Glutamatergic neuron (in vitro differentiated cells): ENCODE results near the gene UNC13C. TPM values are rescaled to one million over a fixed set of nuclear protein-coding genes. Genes with fewer than 3 reads are reported as not detected.
"Not testable (repeated sequence)": the region's sequence is repeated elsewhere in the genome, so short reads cannot be mapped to it uniquely, and the experiment has no call there.

Source experiments
- DNase-seq: peaks from one replicate; pipeline ENCODE4 v3.0.0; 2022
- H3K27ac Mint-ChIP-seq: one replicate; pipeline ENCODE4 v1.8.0; 2020; ENCODE audit warnings: mild to moderate bottlenecking, mixed read lengths, inconsistent platforms; ENCODE audit not compliant: unreplicated experiment
- H3K27me3 Mint-ChIP-seq: one replicate; pipeline ENCODE4 v1.8.0; 2020; ENCODE audit warnings: mild to moderate bottlenecking, moderate library complexity, mixed read lengths, inconsistent platforms; ENCODE audit not compliant: unreplicated experiment
- H3K36me3 Mint-ChIP-seq: one replicate; pipeline ENCODE4 v1.8.0; 2020; ENCODE audit warnings: mild to moderate bottlenecking, mixed read lengths, inconsistent platforms; ENCODE audit not compliant: unreplicated experiment
- H3K4me1 Mint-ChIP-seq: one replicate; pipeline ENCODE4 v1.8.0; 2020; ENCODE audit warnings: mild to moderate bottlenecking, low read depth, mixed read lengths, inconsistent platforms; ENCODE audit not compliant: unreplicated experiment
- H3K4me3 Mint-ChIP-seq: one replicate; pipeline ENCODE4 v1.8.0; 2020; ENCODE audit warnings: mild to moderate bottlenecking, mixed read lengths, inconsistent platforms; ENCODE audit not compliant: unreplicated experiment
- H3K9me3 Mint-ChIP-seq: one replicate; pipeline ENCODE4 v1.8.0; 2020; ENCODE audit warnings: mild to moderate bottlenecking, moderate library complexity, mixed read lengths, inconsistent platforms; ENCODE audit not compliant: unreplicated experiment
- CTCF ChIP-seq: fragments of 200-600 bp; sonication (generic); IDR thresholded peaks from one replicate; pipeline ENCODE4 v1.5.0; 2021; ENCODE audit not compliant: partially characterized antibody, unreplicated experiment
- total RNA-seq: library from RNA; stranded (reverse); fragmentation: NEBNext Ultra II Directional; extraction: Animal tissue kit (Norgen Biotek cat#: 25700); gene quantifications from one replicate; pipeline ENCODE4 v1.2.1, GENCODE V29; 2021; ENCODE audit not compliant: unreplicated experiment

UNC13C gene
- total RNA-seq, 1 donor from 2014 or later = 0.49 TPM

- H3K27me3 Mint-ChIP-seq = peaks cover 3% of the 10 kb centered on the region
- TF ChIP-seq CTCF = no peak
- H3K36me3 Mint-ChIP-seq = no peaks in the 10 kb centered on the region
- DNase-seq = no peak
- no peak overlapping the region for H3K4me3 Mint-ChIP-seq
- no peaks in the 10 kb centered on the region for H3K9me3 Mint-ChIP-seq
- no peak overlapping the region for H3K27ac Mint-ChIP-seq
- peaks cover 1% of the 10 kb centered on the region for H3K4me1 Mint-ChIP-seq
Observed at GRCh38 chr15:54410481-54410880, 432.2 kb downstream of the UNC13C start.

GRCh38 chr15:54424171-54424570 is 445.9 kb downstream of the UNC13C start:
- H3K9me3 Mint-ChIP-seq = no peaks in the 10 kb centered on the region
- H3K27me3 Mint-ChIP-seq = no peaks in the 10 kb centered on the region
- H3K4me1 Mint-ChIP-seq = peaks cover 7% of the 10 kb centered on the region
- H3K27ac Mint-ChIP-seq = no peak overlapping the region
- no peak for TF ChIP-seq CTCF
- no peaks in the 10 kb centered on the region for H3K36me3 Mint-ChIP-seq
- no peak overlapping the region for H3K4me3 Mint-ChIP-seq
- DNase-seq = no peak

- no peak for DNase-seq
- Mint-ChIP-seq H3K27me3 (no peaks in the 10 kb centered on the region), H3K4me3 (no peak overlapping the region), H3K27ac (no peak overlapping the region), H3K4me1 (peaks cover 12% of the 10 kb centered on the region), H3K9me3 (peaks cover 3% of the 10 kb centered on the region), H3K36me3 (no peaks in the 10 kb centered on the region)
- no peak for TF ChIP-seq CTCF
Observed at GRCh38 chr15:54428596-54428995, 450.4 kb downstream of the UNC13C start.

- not testable (repeated sequence) for H3K27me3 Mint-ChIP-seq, H3K27ac Mint-ChIP-seq, H3K4me1 Mint-ChIP-seq, H3K9me3 Mint-ChIP-seq, H3K4me3 Mint-ChIP-seq, DNase-seq
- peaks cover 24% of the 10 kb centered on the region for H3K36me3 Mint-ChIP-seq
Observed at GRCh38 chr15:54450288-54450687, 472.0 kb downstream of the UNC13C start.

GRCh38 chr15:54456413-54456812 is 478.2 kb downstream of the UNC13C start:
- DNase-seq = no peak
- H3K27me3 Mint-ChIP-seq = peaks cover 4% of the 10 kb centered on the region
- H3K27ac Mint-ChIP-seq = no peak overlapping the region
- H3K4me1 Mint-ChIP-seq = no peaks in the 10 kb centered on the region
- no peak overlapping the region for H3K4me3 Mint-ChIP-seq
- H3K9me3 Mint-ChIP-seq = peaks cover 8% of the 10 kb centered on the region
- no peak for TF ChIP-seq CTCF
- H3K36me3 Mint-ChIP-seq = peaks cover 12% of the 10 kb centered on the region

- Mint-ChIP-seq H3K4me3 (no peak overlapping the region), H3K9me3 (peaks cover 3% of the 10 kb centered on the region), H3K4me1 (no peaks in the 10 kb centered on the region), H3K36me3 (peaks cover 6% of the 10 kb centered on the region), H3K27ac (no peak overlapping the region), H3K27me3 (peaks cover 2% of the 10 kb centered on the region)
- DNase-seq = no peak
- no peak for TF ChIP-seq CTCF
Observed at GRCh38 chr15:54462511-54462913, 484.3 kb downstream of the UNC13C start.
